Colonic mucosa (tissue), 4 donors: Measurements from ENCODE around the gene KICS2. TPM values are rescaled to one million over a fixed set of nuclear protein-coding genes. Genes with fewer than 3 reads are reported as not detected.
A peak's percentile ranks its signal among the peaks of the same experiment; 100 is the strongest.

Experiments used
- DNase-seq: peaks from one replicate; pipeline ENCODE4 v3.0.0-alpha.2; 2020
- H3K27ac ChIP-seq: fragments of 200-600 bp; one replicate; pipeline ENCODE4 v1.8.0; 2021
- H3K27me3 ChIP-seq: fragments of 200-600 bp; one replicate; pipeline ENCODE4 v1.8.0; 2021
- H3K36me3 ChIP-seq: fragments of 200-600 bp; one replicate; pipeline ENCODE4 v1.8.0; 2021
- H3K4me1 ChIP-seq: fragments of 200-600 bp; one replicate; pipeline ENCODE4 v1.8.0; 2021; ENCODE audit warnings: mild to moderate bottlenecking
- H3K4me3 ChIP-seq: fragments of 200-600 bp; one replicate; pipeline ENCODE4 v1.8.0; 2021
- H3K9ac ChIP-seq, 2 donors: one replicate each; pipeline ENCODE4 v1.7.0; 2013; ENCODE audit warnings: control low read depth in 2 of 2, low read depth in 2 of 2, low read length in 2 of 2
- H3K9me3 ChIP-seq: fragments of 200-600 bp; one replicate; pipeline ENCODE4 v1.8.0; 2021
- intact Hi-C: fragments of 100-400 bp; cut with DNase I; formaldehyde crosslinking; loops from one replicate; pipeline ENCODE4 v1.14.1; 2022
- total RNA-seq, 2 donors: library from RNA; stranded (reverse); fragmentation: NEBNext Ultra II Directional in 1 of 2; extraction: Animal tissue kit (Norgen Biotek cat#: 25700) in 1 of 2; gene quantifications; one replicate each; pipeline ENCODE4 v1.2.1, GENCODE V29; 2021
- TF ChIP-seq, protein P1 (sequence below): fragments of 200-600 bp; IDR thresholded peaks from one replicate; pipeline ENCODE4 v1.8.0; 2022; ENCODE audit warnings: antibody characterized with exemption, mild to moderate bottlenecking
- donor health status: healthy.
- donor health status: DM: no; HTN: no; CAD: no.
- donor health status: DM: no; HTN: no; CAD: no.

Gene KICS2
- total RNA-seq, 2 donors from 2014 or later: 3.4 to 5.5 TPM

DNA sequence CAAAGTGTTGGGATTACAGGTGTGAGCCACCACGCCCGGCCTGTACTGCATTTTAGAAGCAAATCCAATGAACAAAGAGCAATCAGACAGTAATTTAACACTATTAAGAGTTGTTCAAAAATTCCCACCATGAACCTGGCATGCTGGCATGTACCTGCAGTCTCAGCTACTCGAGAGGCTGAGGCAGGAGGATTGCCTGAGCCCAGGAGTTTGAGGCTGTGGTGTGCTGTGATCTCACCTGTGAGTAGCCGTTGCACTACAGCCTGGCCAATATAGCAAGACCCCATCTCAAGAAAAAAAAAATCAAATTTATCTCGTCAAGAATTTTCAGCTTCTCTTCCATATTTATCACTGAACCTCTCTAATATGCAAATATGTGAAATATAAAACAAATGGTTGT lies 39.7 kb upstream of the KICS2 start:
- Histone ChIP-seq H3K4me3 (no peak overlapping the region), H3K36me3 (no peaks in the 10 kb centered on the region), H3K9me3 (no peaks in the 10 kb centered on the region), H3K27ac (no peak overlapping the region), H3K9ac (no peak overlapping the region), H3K4me1 (no peaks in the 10 kb centered on the region), H3K27me3 (no peaks in the 10 kb centered on the region)
- TF ChIP-seq, protein P1, sequence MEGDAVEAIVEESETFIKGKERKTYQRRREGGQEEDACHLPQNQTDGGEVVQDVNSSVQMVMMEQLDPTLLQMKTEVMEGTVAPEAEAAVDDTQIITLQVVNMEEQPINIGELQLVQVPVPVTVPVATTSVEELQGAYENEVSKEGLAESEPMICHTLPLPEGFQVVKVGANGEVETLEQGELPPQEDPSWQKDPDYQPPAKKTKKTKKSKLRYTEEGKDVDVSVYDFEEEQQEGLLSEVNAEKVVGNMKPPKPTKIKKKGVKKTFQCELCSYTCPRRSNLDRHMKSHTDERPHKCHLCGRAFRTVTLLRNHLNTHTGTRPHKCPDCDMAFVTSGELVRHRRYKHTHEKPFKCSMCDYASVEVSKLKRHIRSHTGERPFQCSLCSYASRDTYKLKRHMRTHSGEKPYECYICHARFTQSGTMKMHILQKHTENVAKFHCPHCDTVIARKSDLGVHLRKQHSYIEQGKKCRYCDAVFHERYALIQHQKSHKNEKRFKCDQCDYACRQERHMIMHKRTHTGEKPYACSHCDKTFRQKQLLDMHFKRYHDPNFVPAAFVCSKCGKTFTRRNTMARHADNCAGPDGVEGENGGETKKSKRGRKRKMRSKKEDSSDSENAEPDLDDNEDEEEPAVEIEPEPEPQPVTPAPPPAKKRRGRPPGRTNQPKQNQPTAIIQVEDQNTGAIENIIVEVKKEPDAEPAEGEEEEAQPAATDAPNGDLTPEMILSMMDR: no peak
- no peak for DNase-seq
- intact Hi-C loops: no loop called here

DNA sequence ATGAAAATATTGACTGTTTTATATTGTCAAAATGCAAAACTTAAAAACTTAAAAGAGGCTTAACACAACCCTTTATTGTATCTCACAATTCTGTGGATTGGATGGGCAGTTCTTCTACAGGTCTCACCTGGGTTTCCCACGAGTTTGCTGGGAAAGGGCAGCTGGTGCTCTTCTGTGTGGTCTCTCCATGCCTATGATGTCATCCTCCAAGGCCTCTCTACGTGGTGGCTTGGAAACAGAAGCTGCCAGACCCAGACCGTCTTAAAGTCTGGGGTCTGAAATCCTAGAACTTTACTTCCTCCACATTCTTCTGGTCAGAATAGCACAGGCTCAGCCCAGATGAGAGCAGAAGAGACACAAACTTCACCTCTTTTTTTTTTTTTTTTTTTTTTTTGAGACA lies 36.5 kb upstream of the KICS2 start:
- no peak for DNase-seq
- no peaks in the 10 kb centered on the region for H3K27me3 ChIP-seq
- TF ChIP-seq, protein P1: no peak
- H3K4me1 ChIP-seq: no peaks in the 10 kb centered on the region
- no peak overlapping the region for H3K27ac ChIP-seq
- intact Hi-C loops: no loop called here
- H3K4me3 ChIP-seq: no peak overlapping the region
- no peak overlapping the region for H3K9ac ChIP-seq
- no peaks in the 10 kb centered on the region for H3K9me3 ChIP-seq
- H3K36me3 ChIP-seq: no peaks in the 10 kb centered on the region

DNA sequence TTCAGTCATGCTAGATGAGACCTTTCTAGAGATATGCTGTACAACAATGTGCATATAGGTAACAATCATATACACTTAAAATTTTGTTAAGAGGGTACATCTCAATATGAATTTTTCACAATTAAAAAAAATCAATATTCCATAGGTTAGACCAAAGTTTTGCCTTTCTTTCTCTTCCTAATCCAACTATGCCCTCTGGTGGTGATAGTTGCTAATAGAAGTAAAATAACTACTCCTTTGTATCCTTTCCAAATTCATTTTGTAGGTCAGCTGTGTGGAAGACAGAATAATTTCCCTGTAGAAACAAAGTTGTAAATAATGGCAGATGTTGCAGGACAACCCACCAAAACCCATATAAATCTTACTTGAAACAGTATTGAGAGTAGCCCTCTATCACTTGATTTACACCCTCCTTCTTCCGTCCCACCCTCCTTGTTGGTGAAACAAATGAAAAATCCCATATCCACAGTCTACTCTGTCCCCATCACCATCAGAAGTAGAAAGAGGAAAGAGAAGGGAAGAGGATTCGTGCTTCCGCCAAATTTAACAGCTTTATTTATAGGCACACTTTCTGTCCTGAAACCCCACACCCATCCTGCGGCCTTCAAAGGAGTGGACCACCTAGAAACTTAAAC lies 34.2 kb upstream of the KICS2 start:
- Histone ChIP-seq H3K27ac (no peak overlapping the region), H3K36me3 (no peaks in the 10 kb centered on the region), H3K9ac (no peak overlapping the region), H3K4me3 (no peak overlapping the region), H3K9me3 (no peaks in the 10 kb centered on the region), H3K4me1 (no peaks in the 10 kb centered on the region), H3K27me3 (no peaks in the 10 kb centered on the region)
- no peak for DNase-seq
- TF ChIP-seq, protein P1: peak; percentile 61
- intact Hi-C loops: loop anchor here (1.0 kb wide), 1 partner anchor 417 kb away; no protein-coding TSS in a partner anchor

GRCh38 chr12:64255249-64255648 lies 33.2 kb upstream of the KICS2 start:
- H3K9ac ChIP-seq: no peak overlapping the region
- H3K27ac ChIP-seq: no peak overlapping the region
- no peaks in the 10 kb centered on the region for H3K4me1 ChIP-seq
- intact Hi-C loops: no loop called here
- no peaks in the 10 kb centered on the region for H3K9me3 ChIP-seq
- no peaks in the 10 kb centered on the region for H3K27me3 ChIP-seq
- DNase-seq: no peak
- H3K36me3 ChIP-seq: no peaks in the 10 kb centered on the region
- TF ChIP-seq, protein P1: no peak
- no peak overlapping the region for H3K4me3 ChIP-seq

GRCh38 chr12:64253356-64253755 lies 31.3 kb upstream of the KICS2 start:
- no peaks in the 10 kb centered on the region for H3K36me3 ChIP-seq
- intact Hi-C loops: no loop called here

More at GRCh38 chr12:64253356-64253755, 31.3 kb upstream of the KICS2 start:
- no peak for DNase-seq
- no peaks in the 10 kb centered on the region for H3K27me3 ChIP-seq
- H3K9ac ChIP-seq: no peak overlapping the region
- no peak overlapping the region for H3K27ac ChIP-seq
- H3K9me3 ChIP-seq: no peaks in the 10 kb centered on the region
- TF ChIP-seq, protein P1: no peak
- H3K4me3 ChIP-seq: no peak overlapping the region
- H3K4me1 ChIP-seq: no peaks in the 10 kb centered on the region
